Natural killer cell (primary cell): ENCODE measurements around the gene ASIC2. TPM values are rescaled to one million over a fixed set of nuclear protein-coding genes. Genes with fewer than 3 reads are reported as not detected.

ENCODE experiments used
- ATAC-seq, 3 donors: fragments of 150-1000 bp in 2 of 3; fragments of 200-7000 bp in 1 of 3; cut with Tn5 transposase; 1 replicate in 1 of 3; 2 replicates in 2 of 3; pipeline ENCODE4 v1.10.0; 2021; ENCODE audit warnings: mild to moderate bottlenecking in 2 of 3, moderate library complexity in 2 of 3
- DNase-seq, 2 donors: peaks; one replicate each; pipeline versions ENCODE4 v3.0.0 to v3.0.0-alpha.2; 2013 to 2021; ENCODE audit warnings: mixed read lengths in 1 of 2
- H3K27ac ChIP-seq: one replicate; pipeline ENCODE4 v1.5.1; 2013; ENCODE audit warnings: mild to moderate bottlenecking, low read length
- H3K27me3 ChIP-seq: one replicate; pipeline ENCODE4 v1.6.1; 2013; ENCODE audit warnings: low read length; ENCODE audit not compliant: control insufficient read depth, insufficient read depth
- H3K36me3 ChIP-seq: one replicate; pipeline ENCODE4 v1.6.1; 2013; ENCODE audit warnings: low read length; ENCODE audit not compliant: control insufficient read depth, insufficient read depth
- H3K4me1 ChIP-seq: one replicate; pipeline ENCODE4 v1.6.1; 2013; ENCODE audit warnings: low read length; ENCODE audit not compliant: control insufficient read depth, insufficient read depth
- H3K4me3 ChIP-seq: one replicate; pipeline ENCODE4 v1.5.1; 2013; ENCODE audit warnings: low read length
- H3K9me3 ChIP-seq: one replicate; pipeline ENCODE4 v1.6.1; 2013; ENCODE audit warnings: low read length; ENCODE audit not compliant: control insufficient read depth, insufficient read depth
- H3K27ac Mint-ChIP-seq, 2 donors: one replicate each; pipeline ENCODE4 v1.8.0; 2022; ENCODE audit warnings: mild to moderate bottlenecking in 2 of 2, mixed read lengths in 2 of 2, moderate library complexity in 1 of 2
- H3K27me3 Mint-ChIP-seq, 2 donors: one replicate each; pipeline ENCODE4 v1.8.0; 2022; ENCODE audit warnings: low read depth in 2 of 2, mixed read lengths in 2 of 2
- H3K36me3 Mint-ChIP-seq: one replicate; pipeline ENCODE4 v1.8.0; 2022; ENCODE audit warnings: mixed read lengths
- H3K4me1 Mint-ChIP-seq, 2 donors: one replicate each; pipeline ENCODE4 v1.8.0; 2022; ENCODE audit warnings: mixed read lengths in 2 of 2
- H3K4me3 Mint-ChIP-seq: one replicate; pipeline ENCODE4 v1.8.0; 2022; ENCODE audit warnings: mild to moderate bottlenecking, moderate library complexity, mixed read lengths
- H3K9me3 Mint-ChIP-seq, 2 donors: one replicate each; pipeline ENCODE4 v1.8.0; 2022; ENCODE audit warnings: mixed read lengths in 2 of 2
- CTCF ChIP-seq: fragments of 200-600 bp; IDR thresholded peaks from one replicate; pipeline ENCODE4 v1.8.0; 2022; ENCODE audit warnings: antibody characterized with exemption
- WGBS: methylation state at CpG from one replicate; pipeline ENCODE4 v1.1.7; 2013; ENCODE audit warnings: missing lambda C conversion rate; ENCODE audit not compliant: insufficient coverage; 5-methylcytosine and 5-hydroxymethylcytosine counted together
- intact Hi-C: fragments of 100-400 bp; cut with micrococcal nuclease; formaldehyde crosslinking; loops from one replicate; pipeline ENCODE4 v1.14.2; 2022
- total RNA-seq, 4 donors: library from RNA; stranded (reverse); fragments of 120-200 nt in 1 of 4; gene quantifications; one replicate each; pipeline versions ENCODE4 v1.2.3 to v1.2.4, GENCODE V29; 2013 to 2022

ASIC2 gene
- total RNA-seq, 3 donors from 2014 or later (not counting 1 experiment from before 2014, with no cell fraction given): not detected

- H3K9me3 Mint-ChIP-seq: no peaks in the 10 kb centered on the region
- H3K27ac Mint-ChIP-seq: no peak overlapping the region
- H3K27me3 Mint-ChIP-seq: peaks cover 31 to 57% of the 10 kb centered on the region in 2 donors
- WGBS: 85% methylated on average over 2 of the region's 2 CpGs
- no peak overlapping the region for H3K4me3 ChIP-seq
- DNase-seq (no peak), ATAC-seq (no peak)
- no peaks in the 10 kb centered on the region for H3K36me3 Mint-ChIP-seq
- no peak overlapping the region for H3K4me3 Mint-ChIP-seq
- no peaks in the 10 kb centered on the region for H3K9me3 ChIP-seq
- no peak overlapping the region for H3K27ac ChIP-seq
- H3K4me1 ChIP-seq: no peaks in the 10 kb centered on the region
- peaks cover 2% of the 10 kb centered on the region for H3K27me3 ChIP-seq
- peaks cover 10 to 14% of the 10 kb centered on the region in 2 donors for H3K4me1 Mint-ChIP-seq
- intact Hi-C loops: no loop called here
- H3K36me3 ChIP-seq: no peaks in the 10 kb centered on the region
- no peak for TF ChIP-seq CTCF
These were observed 6.0 kb upstream of the ASIC2 start for GRCh38 chr17:33299115-33299514.

DNA sequence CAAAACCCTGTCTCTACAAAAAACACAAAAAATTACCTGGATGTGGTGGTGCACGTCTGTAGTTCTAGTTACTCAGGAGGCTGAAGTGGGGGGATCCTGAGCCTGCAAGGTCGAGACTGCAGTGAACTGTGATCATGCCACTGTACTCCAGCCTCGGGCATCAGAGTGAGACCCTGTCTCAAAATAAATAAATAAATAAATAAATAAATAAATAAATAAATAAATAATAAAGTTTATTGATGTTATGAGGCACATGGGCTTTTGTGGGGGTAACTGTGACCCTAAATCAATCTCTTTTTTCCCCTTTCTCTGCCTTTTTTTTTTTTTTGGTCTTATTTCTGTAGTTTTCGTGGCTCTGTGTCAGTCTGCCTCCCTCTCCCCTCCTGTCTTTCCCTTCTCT lies 4.5 kb upstream of the ASIC2 start:
- H3K36me3 Mint-ChIP-seq: no peaks in the 10 kb centered on the region
- no peaks in the 10 kb centered on the region for H3K9me3 Mint-ChIP-seq
- H3K4me1 Mint-ChIP-seq: peaks cover 6 to 10% of the 10 kb centered on the region in 2 donors
- no peak for DNase-seq
- Histone ChIP-seq H3K4me3 (no peak overlapping the region), H3K27ac (no peak overlapping the region), H3K36me3 (no peaks in the 10 kb centered on the region), H3K9me3 (no peaks in the 10 kb centered on the region), H3K4me1 (no peaks in the 10 kb centered on the region), H3K27me3 (peaks cover 5% of the 10 kb centered on the region)
- no peak overlapping the region for H3K27ac Mint-ChIP-seq
- intact Hi-C loops: no loop called here
- peaks cover 37 to 58% of the 10 kb centered on the region in 2 donors for H3K27me3 Mint-ChIP-seq
- no peak for ATAC-seq
- TF ChIP-seq CTCF: no peak
- no peak overlapping the region for H3K4me3 Mint-ChIP-seq
- WGBS: 83% methylated on average over 3 of the region's 4 CpGs

DNA sequence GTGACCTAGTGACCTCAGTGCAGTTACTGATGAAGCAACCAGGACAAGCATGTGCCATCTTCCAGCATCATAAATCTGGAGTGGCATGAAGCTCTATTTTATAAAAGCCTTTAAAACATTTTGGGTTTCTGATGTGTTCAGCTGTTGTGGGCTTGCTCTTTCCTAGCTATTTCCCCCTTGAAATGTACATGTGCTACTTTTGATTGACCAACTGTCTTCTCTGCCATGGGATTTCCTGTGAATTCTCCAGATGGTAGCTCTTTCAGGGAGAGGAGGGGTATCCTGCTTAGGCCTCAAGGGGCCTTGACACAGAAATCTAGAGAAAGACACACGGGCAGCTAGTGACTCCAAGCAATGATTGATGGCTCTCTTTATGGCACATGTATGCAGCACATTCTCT lies 1.9 kb upstream of the ASIC2 start:
- Histone ChIP-seq H3K27ac (no peak overlapping the region), H3K36me3 (no peaks in the 10 kb centered on the region), H3K27me3 (peaks cover 5% of the 10 kb centered on the region), H3K9me3 (no peaks in the 10 kb centered on the region), H3K4me3 (no peak overlapping the region), H3K4me1 (no peaks in the 10 kb centered on the region)
- H3K4me1 Mint-ChIP-seq: peaks cover 9 to 10% of the 10 kb centered on the region in 2 donors
- TF ChIP-seq CTCF: no peak
- H3K27me3 Mint-ChIP-seq: peaks cover 47 to 61% of the 10 kb centered on the region in 2 donors
- ATAC-seq: no peak
- 8% methylated on average over 1 of the region's 1 CpG for WGBS
- H3K27ac Mint-ChIP-seq: no peak overlapping the region
- H3K4me3 Mint-ChIP-seq: no peak overlapping the region
- H3K9me3 Mint-ChIP-seq: no peaks in the 10 kb centered on the region
- intact Hi-C loops: no loop called here
- no peak for DNase-seq
- H3K36me3 Mint-ChIP-seq: no peaks in the 10 kb centered on the region
